Limb (tissue), 2 donors: ENCODE results near the gene LCN9.
A peak's percentile ranks its signal among the peaks of the same experiment; 100 is the strongest.

Experiments used
- DNase-seq, 2 donors: peaks; one replicate each; pipeline ENCODE4 v3.0.0-alpha.2; 2016; ENCODE audit errors: extremely low spot score in 2 of 2

The LCN9 gene

DNA sequence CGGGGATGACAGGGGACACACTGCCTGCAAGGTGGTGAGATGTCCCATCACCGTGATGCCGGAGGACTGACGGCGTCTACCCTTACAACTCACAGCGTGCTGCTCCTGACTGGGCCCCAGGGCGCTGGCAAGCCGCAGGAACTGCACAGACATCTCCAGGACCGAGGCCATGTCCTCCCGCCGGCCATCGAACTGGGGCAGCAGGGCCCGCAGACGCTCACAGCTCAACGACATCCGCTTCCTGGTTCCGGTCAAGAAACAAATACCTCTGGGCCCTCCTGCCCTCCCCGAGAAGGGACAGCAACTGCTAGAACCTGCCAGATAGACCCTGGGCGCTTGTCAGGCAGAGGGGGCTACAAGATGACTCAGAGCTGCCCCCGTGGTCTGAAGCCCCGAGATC, 35.1 kb downstream of the LCN9 start:
- DNase-seq: no peak

DNA sequence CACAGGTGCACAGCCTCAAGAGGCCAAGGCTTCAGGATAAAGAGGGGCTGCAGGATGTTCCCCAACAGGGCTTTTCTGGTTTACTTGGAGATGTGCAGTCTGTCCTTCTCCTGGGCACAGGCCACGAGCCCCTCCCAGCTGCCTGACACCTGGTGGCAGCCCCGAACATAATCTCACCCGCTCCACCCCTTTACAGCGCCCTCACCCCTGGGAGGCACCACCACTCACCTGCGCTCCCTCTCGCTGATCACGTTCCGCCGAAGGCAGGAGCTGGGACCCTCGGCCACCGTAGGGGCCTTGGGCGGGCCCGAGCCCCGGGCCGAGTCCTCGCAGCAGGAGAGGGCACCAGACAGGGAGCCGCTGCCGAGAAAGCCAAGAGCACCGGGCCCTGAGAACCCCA, 35.7 kb downstream of the LCN9 start:
- no peak for DNase-seq

GRCh38 chr9:135699440-135699839, 36.3 kb downstream of the LCN9 start, which contains the start of gene SOHLH1:
Gene SOHLH1, minus strand, starts transcription at chr9:135699481. Its CDS starts 14 bp downstream, at chr9:135699467.
- DNase-seq: no peak

DNA sequence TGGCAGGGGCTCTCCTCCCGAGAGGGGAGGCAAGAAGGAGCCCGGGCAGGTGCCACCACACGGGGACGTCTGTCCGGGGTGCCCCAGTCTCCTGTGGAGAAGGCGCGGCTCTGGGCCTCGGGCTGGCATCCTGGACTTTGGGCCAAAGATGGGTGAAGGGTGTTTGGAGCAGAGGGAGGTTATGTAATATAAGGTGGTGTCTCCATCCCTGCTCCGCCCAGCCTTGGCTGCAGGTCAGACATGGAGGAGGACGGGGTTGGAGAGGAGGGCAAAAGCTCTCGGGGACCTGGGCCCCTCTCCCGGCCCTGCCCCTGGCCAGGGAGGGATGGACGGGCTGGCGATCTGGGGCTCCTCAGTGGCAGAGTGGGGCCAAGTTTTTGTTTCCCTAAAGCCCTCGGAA, 37.4 kb downstream of the LCN9 start:
- no peak for DNase-seq

DNA sequence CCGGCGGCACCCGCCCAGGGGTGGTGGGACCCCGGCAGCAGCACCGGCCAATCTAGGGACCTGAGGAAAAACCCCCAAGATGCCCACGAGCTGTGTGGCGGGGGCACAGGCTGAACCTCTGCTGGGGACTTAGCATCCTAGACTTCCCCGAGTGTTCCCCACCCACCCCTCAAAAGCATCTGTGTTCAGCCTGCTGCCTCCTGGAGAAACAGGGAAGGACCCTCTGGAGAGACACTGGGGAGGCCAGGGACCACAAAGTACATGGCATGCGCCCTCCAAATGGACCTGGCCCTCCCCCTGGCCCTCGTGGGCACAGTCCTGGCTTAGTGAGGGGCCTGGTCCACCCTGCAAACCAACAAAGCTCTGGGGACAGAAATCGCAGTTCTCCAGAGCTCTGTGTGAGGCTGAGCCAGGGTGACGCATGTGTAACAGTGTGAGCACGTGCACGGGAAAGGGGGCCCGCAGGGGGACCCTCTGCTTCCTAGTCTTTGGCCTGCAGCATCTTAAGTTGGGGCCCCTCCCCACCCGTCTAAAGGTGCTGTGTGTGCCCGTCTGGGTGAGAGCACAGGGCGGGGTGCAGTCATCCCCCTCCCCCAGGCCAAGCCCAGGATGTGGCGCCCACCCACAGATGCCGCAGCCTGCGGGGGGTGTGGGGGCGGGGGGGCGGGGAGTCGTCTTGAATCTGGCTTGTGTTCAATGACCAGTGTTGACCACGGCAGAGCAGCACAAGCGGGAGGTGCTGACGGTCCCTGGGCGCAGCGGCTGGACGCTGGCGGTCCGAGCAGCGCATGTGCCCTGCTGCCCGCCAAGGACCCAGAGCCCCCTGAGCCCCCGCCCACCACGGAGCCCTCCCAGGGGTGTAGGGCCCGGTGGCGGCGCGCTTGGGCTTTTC, 38.2 kb downstream of the LCN9 start:
- peak in 1 of 2 donors; percentile 61 for DNase-seq

- peak; percentile 58 to 89 for DNase-seq
Measured at GRCh38 chr9:135701959-135702721, 39.0 kb downstream of the LCN9 start, which contains the start of gene KCNT1. Gene KCNT1, plus strand, starts transcription at chr9:135702185. Its CDS starts 74 bp downstream, at chr9:135702259.

DNA sequence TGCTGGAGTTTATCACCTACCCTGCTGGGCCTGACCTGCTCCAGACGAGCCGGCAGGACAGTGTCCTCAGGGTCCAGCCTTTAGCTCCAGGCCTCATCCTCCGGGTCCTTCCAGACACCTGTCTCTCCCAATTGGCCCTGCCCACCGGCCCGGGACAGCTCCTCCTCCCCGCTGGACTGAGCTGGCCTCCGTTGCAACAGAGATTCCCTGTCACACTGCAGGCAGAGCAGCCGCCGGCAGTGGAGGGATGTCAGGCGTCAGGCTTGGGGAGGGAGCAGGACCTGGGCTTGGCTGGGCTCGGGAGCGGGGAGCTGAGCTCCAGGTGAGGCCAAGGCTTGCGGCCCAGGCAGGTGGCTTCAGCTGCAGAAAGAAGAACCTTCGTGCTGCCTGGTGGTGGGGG, 40.6 kb downstream of the LCN9 start:
- DNase-seq: no peak

DNA sequence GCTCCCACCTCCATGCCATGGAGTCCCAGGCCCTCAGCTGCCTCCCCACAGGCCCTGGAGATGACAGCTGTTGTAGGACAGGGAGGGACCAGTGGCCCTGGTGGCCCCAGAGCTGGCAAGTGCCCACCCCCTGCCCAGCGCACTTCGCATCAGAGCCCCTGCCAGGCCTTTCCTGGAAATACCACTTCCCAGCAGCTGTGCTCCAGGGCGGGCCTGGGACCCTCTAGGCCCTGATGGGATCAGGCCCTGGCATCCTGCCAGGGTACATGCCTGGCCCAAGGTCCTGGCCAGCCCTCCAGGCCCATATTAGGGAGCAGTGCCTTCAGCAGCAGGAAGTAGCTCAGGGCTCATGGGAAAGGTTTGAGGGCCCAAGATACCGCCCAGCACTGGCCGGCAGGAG, 41.4 kb downstream of the LCN9 start:
- peak; percentile 19 to 49 for DNase-seq

GRCh38 chr9:135705376-135705775, 42.3 kb downstream of the LCN9 start:
- DNase-seq: no peak

GRCh38 chr9:135706288-135706687, 43.2 kb downstream of the LCN9 start:
- DNase-seq: no peak

GRCh38 chr9:135707252-135708138, 44.4 kb downstream of the LCN9 start:
- no peak for DNase-seq

DNA sequence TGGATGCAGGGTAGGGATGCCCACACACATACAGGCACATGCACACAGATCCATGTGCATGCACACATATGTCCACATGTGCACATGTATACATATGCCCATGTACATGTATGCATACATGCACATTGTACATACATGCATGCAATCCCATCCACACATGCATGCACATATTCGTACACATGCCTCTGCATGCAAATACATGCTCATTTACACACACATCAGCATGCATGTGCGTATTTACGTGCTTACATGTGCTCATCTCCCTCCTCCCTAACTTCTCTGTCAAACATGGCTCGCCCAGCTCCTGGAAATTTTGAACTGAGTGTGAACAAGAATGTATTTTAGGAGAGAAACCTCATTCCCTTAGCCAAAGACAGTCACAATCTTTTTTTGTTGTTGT, 45.1 kb downstream of the LCN9 start:
- no peak for DNase-seq

DNA sequence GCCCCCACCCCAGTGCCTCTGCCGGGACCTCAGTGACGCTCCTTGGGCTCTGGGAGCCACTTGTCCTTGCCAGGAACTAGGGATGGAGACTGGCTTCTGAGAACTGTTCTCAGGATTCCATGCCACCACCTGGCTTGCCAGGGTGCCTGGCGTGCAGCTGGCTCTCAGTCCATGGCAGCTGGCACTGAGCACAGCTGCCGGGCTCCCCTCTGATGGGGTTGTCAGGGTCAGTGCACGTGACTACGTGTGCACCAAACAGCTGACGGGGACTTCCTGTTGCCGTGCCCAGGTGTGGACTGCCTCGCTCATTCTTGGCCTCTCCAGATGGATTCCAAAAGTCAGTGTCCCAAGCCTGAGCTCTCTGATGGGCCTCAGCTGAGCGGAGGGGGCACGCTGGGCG, 48.3 kb downstream of the LCN9 start:
- no peak for DNase-seq

GRCh38 chr9:135711881-135712280, 48.8 kb downstream of the LCN9 start:
- DNase-seq: no peak

DNA sequence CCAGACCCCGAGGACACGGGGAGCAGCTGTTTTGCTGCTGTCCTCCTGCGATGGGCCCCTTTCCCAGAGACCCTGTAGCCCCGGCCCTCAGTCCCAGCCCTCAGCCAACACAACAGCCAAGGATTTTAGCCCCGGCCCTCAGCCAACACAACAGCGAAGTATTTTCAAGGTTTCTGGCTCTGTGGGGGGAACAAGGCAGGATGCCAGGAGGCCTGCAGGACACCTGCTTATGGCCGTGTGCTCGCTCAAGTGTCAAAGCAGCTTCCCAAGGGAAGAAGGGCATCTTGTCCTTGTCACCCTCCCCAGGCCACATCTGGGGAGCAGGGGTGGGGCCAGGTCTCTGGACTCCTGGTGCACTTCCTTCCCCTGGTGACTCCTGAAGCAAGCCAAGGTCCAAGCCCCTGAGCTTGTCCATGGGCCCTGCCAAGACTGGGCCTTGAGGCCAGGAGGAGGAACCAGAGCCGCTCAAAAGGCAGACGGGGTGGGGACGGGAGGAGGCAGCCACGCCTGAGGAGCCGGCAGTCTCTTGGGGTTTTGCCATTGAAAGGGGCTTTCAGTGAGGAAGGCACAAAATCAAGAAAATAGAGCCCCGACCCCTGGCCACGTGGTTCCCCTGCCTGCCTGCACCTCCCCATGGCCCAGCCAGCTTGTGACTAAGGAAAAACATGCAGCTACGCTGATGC, 49.6 kb downstream of the LCN9 start:
- peak in 1 of 2 donors; percentile 25 for DNase-seq

DNA sequence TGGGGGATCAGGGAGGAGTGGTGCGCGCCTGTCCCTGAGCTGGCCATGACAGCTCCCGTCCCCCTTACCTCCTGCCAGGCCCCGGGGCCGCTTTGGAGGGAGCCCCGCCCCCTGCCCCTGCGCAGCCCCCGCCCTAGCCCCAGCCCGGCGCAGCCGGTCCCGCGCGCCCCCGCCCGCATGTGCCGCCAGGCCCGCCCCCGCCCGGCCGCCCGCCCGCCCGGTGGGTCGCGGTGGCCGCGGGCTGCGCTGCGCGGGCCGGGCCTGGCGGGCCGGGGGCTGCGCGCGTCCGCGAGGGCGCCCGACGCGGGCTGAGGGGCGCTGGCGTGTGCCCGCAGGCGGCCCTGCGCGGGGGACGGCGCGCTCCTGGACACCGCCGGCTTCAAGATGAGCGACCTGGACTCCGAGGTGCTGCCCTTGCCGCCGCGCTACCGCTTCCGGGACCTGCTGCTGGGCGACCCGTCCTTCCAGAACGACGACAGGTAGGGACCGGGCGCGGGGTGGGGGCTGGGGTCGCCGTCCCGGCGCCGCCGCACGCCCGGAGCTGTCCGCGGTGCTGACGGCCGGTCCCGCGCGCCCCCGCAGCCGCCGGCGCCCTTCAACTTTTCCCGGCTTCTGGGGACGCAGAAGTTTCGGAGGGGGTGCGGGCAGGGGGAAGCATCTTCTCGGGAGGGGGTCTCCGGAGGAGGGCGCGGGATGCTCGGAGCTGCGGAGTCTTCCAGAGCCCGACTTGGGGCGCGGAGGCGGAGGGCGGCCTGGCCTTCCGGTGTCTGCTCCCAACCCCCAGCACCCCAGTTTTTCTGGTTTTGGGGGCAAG, 51.3 kb downstream of the LCN9 start:
- DNase-seq: peak in 1 of 2 donors; percentile 71

DNA sequence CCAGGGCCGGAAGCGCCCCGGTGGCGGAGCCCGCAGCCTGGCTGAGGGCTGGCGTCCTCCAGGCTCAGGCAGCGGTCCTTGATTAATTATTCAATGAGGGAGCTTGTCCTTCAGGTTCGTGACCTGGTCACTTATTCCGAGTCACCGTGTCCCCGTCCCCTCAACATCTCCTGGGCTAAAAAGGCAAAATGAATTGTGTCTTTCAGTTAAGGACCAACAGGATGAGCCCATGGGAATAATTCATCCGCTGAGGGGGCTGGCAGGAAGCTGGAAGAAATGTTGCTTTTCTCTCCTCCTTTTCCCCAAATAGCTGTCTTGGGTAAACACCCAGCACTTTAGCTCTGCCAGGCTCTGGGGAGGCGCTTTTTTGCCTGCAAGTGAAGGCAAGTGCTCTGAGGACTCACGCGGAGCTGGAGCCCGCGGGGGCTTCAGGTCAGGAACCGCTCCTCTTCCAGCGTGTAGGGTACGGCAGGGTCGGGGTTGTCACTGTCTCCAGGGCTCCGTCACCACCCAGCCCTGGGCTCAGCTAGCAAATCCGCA, 52.0 kb downstream of the LCN9 start:
- DNase-seq: no peak

DNA sequence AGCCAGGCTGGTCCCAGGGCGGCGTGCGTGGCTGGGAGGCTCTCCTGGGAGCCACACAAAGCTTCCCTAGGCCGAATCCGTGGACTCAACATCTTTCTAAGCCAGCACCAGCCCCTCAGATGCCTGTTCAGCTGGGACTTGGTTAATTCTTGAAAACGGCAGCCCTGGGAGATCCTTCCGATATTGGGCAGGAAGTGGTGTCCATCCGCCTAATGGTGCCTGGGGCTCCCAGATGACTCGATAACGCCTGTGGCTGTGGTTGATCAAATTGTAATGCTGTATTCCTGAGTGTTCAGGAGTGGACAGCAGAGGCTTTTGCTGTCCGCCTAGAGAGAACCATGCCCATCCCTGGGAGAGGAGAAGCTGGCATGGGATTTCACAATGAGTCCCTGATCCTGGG, 52.9 kb downstream of the LCN9 start:
- no peak for DNase-seq
